ENCODE measurements around the gene ST14. TPM values are rescaled to one million over a fixed set of nuclear protein-coding genes. Genes with fewer than 3 reads are reported as not detected.
A peak's percentile ranks its signal among the peaks of the same experiment; 100 is the strongest.

Gene ST14
- total RNA-seq, 1 experiment from 2014 or later: 33.9 TPM

DNA sequence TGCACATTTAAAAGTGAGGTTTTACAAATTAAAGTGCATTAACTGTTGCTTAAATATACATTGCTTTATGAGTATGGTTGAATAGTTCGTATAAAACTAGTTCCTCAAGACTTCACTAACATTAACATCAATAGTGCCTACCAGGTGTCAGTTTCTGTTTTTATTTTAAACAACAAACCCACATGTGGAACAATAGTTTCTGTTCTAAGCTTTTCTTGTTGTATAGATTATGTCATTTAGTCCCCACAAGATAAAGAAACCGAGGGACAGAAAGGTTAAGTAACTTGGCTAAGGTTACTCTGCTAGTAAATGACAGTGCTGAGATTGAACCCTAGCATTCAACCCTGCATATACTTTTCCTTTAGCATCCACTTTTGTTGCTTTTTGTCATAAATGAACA lies 41.4 kb upstream of the ST14 start (continued):
- TF ChIP-seq ATF3 (CRISPR knock-in tag; conservative IDR thresholded peaks at IDR 0.05) (no peak), ZBTB21 (CRISPR knock-in tag; IDR thresholded peaks at IDR 0.05; ENCODE audit: borderline replicate concordance) (no peak), MYBL2 (CRISPR knock-in tag; IDR thresholded peaks at IDR 0.05) (no peak)

GRCh38 chr11:130118636-130119387 lies 40.8 kb upstream of the ST14 start:
- no peak for ATAC-seq
- CTCF ChIA-PET: interaction anchor here (0.9 kb wide), 1 partner anchor 14 kb away, joined by 3 read pairs; no protein-coding TSS in a partner anchor

More at GRCh38 chr11:130118636-130119387, 40.8 kb upstream of the ST14 start:
- H3K27me3 Mint-ChIP-seq (ENCODE audit: low read depth): no peaks in the 10 kb centered on the region
- POLR2A ChIA-PET: no interaction called here
- peaks cover 33% of the 10 kb centered on the region for H3K36me3 Mint-ChIP-seq
- TF ChIP-seq FOXK1 (CRISPR knock-in tag; IDR thresholded peaks at IDR 0.05): no peak
- TF ChIP-seq, protein P1, sequence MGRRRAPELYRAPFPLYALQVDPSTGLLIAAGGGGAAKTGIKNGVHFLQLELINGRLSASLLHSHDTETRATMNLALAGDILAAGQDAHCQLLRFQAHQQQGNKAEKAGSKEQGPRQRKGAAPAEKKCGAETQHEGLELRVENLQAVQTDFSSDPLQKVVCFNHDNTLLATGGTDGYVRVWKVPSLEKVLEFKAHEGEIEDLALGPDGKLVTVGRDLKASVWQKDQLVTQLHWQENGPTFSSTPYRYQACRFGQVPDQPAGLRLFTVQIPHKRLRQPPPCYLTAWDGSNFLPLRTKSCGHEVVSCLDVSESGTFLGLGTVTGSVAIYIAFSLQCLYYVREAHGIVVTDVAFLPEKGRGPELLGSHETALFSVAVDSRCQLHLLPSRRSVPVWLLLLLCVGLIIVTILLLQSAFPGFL (CRISPR knock-in tag; IDR thresholded peaks at IDR 0.05; ENCODE audit: borderline replicate concordance): no peak
- TF ChIP-seq, protein P2, sequence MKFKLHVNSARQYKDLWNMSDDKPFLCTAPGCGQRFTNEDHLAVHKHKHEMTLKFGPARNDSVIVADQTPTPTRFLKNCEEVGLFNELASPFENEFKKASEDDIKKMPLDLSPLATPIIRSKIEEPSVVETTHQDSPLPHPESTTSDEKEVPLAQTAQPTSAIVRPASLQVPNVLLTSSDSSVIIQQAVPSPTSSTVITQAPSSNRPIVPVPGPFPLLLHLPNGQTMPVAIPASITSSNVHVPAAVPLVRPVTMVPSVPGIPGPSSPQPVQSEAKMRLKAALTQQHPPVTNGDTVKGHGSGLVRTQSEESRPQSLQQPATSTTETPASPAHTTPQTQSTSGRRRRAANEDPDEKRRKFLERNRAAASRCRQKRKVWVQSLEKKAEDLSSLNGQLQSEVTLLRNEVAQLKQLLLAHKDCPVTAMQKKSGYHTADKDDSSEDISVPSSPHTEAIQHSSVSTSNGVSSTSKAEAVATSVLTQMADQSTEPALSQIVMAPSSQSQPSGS (CRISPR knock-in tag; IDR thresholded peaks at IDR 0.05; ENCODE audit: borderline replicate concordance, low read depth): no peak
- no peak for TF ChIP-seq ARID4B (CRISPR knock-in tag; IDR thresholded peaks at IDR 0.05; ENCODE audit: borderline replicate concordance)
- no peak for TF ChIP-seq SP1 (CRISPR knock-in tag; conservative IDR thresholded peaks at IDR 0.05)
- TF ChIP-seq CREM (CRISPR knock-in tag; IDR thresholded peaks at IDR 0.05): no peak
- no peak for TF ChIP-seq AFF4 (CRISPR knock-in tag; IDR thresholded peaks at IDR 0.05; ENCODE audit: borderline replicate concordance)
- TF ChIP-seq OVOL2 (CRISPR knock-in tag; IDR thresholded peaks at IDR 0.05; ENCODE audit: borderline replicate concordance): no peak
- no peak for TF ChIP-seq IRF1 (CRISPR knock-in tag; IDR thresholded peaks at IDR 0.05)
- no peak for TF ChIP-seq JUN (CRISPR knock-in tag; IDR thresholded peaks at IDR 0.05)
- TF ChIP-seq AR (CRISPR knock-in tag; IDR thresholded peaks at IDR 0.05): no peak
- no peak for TF ChIP-seq GRHL2 (CRISPR knock-in tag; IDR thresholded peaks at IDR 0.05; ENCODE audit: insufficient replicate concordance, severe bottlenecking)
- no peak for TF ChIP-seq RORB (CRISPR knock-in tag; IDR thresholded peaks at IDR 0.05)
- H3K27ac Mint-ChIP-seq: peak overlapping the region; percentile 71; the same call in 1 of the 2 replicates
- H3K4me3 Mint-ChIP-seq: no peak overlapping the region
- no peak for DNase-seq (ENCODE audit: low spot score)
- H3K4me1 Mint-ChIP-seq: peaks cover 27% of the 10 kb centered on the region
- no peaks in the 10 kb centered on the region for H3K9me3 Mint-ChIP-seq
